HepG2 (cell line): ENCODE measurements around the gene PPP1R1B. TPM values are rescaled to one million over a fixed set of nuclear protein-coding genes. Genes with fewer than 3 reads are reported as not detected.

Experiments used
- ARNTL ChIP-seq: sonication (generic); formaldehyde crosslinking; IDR thresholded peaks from 2 replicates; pipeline ENCODE4 v1.4.0; 2020; ENCODE audit warnings: mild to moderate bottlenecking, missing genetic modification reagents
- ERF ChIP-seq: IDR thresholded peaks from 2 replicates; pipeline ENCODE4 v1.6.1; 2018; ENCODE audit warnings: missing biosample characterization, missing genetic modification reagents
- GATAD1 ChIP-seq: IDR thresholded peaks from 2 replicates; pipeline ENCODE4 v1.6.1; 2016; ENCODE audit warnings: missing genetic modification reagents, missing compliant biosample characterization
- GZF1 ChIP-seq: sonication (generic); formaldehyde crosslinking; IDR thresholded peaks from 2 replicates; pipeline ENCODE4 v1.5.1; 2020; ENCODE audit warnings: mild to moderate bottlenecking, missing genetic modification reagents
- HNRNPLL ChIP-seq: fragments of 200-400 bp; formaldehyde crosslinking; IDR thresholded peaks from 2 replicates; pipeline ENCODE4 v1.6.1; 2017; ENCODE audit warnings: mild to moderate bottlenecking, low read depth, low read length; ENCODE audit not compliant: poor library complexity, severe bottlenecking
- JUND ChIP-seq: sonication (generic); formaldehyde crosslinking; IDR thresholded peaks from 2 replicates; pipeline ENCODE4 v1.8.0; 2022; ENCODE audit warnings: mild to moderate bottlenecking, missing genetic modification reagents
- PPARG ChIP-seq: conservative IDR thresholded peaks from 2 replicates; pipeline ENCODE4 v1.6.1; 2016; ENCODE audit warnings: missing biosample characterization, missing genetic modification reagents
- RARA ChIP-seq: IDR thresholded peaks from 2 replicates; pipeline ENCODE4 v1.6.1; 2016; ENCODE audit warnings: missing genetic modification reagents, missing compliant biosample characterization
- ZC3H13 ChIP-seq: sonication (generic); formaldehyde crosslinking; IDR thresholded peaks from 2 replicates; pipeline ENCODE4 v1.8.1; 2023; ENCODE audit warnings: mild to moderate bottlenecking, missing genetic modification reagents, moderate library complexity
- ZSCAN30 ChIP-seq: sonication (generic); formaldehyde crosslinking; IDR thresholded peaks from 2 replicates; pipeline ENCODE4 v1.5.0; 2020; ENCODE audit warnings: mild to moderate bottlenecking, missing genetic modification reagents
- ZSCAN9 ChIP-seq: IDR thresholded peaks from 2 replicates; pipeline ENCODE4 v1.6.1; 2016; ENCODE audit warnings: borderline replicate concordance
- polyA plus RNA-seq, 8 experiments: library from polyadenylated mRNA; depleted of rRNA in 3 of 8; stranded (reverse) in 7 of 8; unstranded in 1 of 8; fragments of >200 nt; fragmentation: Illumina TruSeq in 4 of 8; extraction: Trizol in 4 of 8; gene quantifications; 2 replicates each; pipeline versions ENCODE4 v1.2.1 to v1.2.3, GENCODE V29; 2011 to 2016; ENCODE audit warnings: low read depth in 4 of 8, missing spikeins in 1 of 8, mixed read lengths in 1 of 8; ENCODE audit not compliant: insufficient read depth in 1 of 8
- total RNA-seq, 5 experiments: library from RNA; depleted of rRNA; stranded (reverse); fragments of >200 nt; fragmentation: Illumina TruSeq; extraction: Trizol; gene quantifications; 2 replicates each; pipeline ENCODE4 v1.2.3, GENCODE V29; 2016; ENCODE audit warnings: low read depth in 1 of 5
- TF ChIP-seq, protein P1 (sequence below): sonication (generic); formaldehyde crosslinking; IDR thresholded peaks from 2 replicates; pipeline ENCODE4 v1.5.0; 2020; ENCODE audit warnings: mild to moderate bottlenecking, missing genetic modification reagents, borderline replicate concordance
- TF ChIP-seq, protein P2 (sequence below): sonication (generic); formaldehyde crosslinking; conservative IDR thresholded peaks from 2 replicates; pipeline ENCODE4 v1.4.0; 2020; ENCODE audit warnings: missing genetic modification reagents
- TF ChIP-seq, protein P3 (sequence below): sonication (generic); formaldehyde crosslinking; IDR thresholded peaks from 2 replicates; pipeline ENCODE4 v1.5.1; 2020; ENCODE audit warnings: mild to moderate bottlenecking, missing genetic modification reagents, moderate library complexity
- TF ChIP-seq, protein P4 (sequence below): IDR thresholded peaks from 2 replicates; pipeline ENCODE4 v1.6.1; 2018; ENCODE audit warnings: missing genetic modification reagents
- TF ChIP-seq, protein P5 (sequence below): IDR thresholded peaks from 2 replicates; pipeline ENCODE4 v1.6.1; 2016; ENCODE audit warnings: missing genetic modification reagents, missing compliant biosample characterization
- TF ChIP-seq, protein P6 (sequence below): sonication (generic); IDR thresholded peaks from 2 replicates; pipeline ENCODE4 v1.6.1; 2016; ENCODE audit warnings: low read depth, borderline replicate concordance

PPP1R1B gene
- total and polyA plus RNA-seq, 2 of the 13 experiments (the other 11 are each of a cell fraction or from before 2014, with no cell fraction given) = 0.08 TPM; not detected in 1

DNA sequence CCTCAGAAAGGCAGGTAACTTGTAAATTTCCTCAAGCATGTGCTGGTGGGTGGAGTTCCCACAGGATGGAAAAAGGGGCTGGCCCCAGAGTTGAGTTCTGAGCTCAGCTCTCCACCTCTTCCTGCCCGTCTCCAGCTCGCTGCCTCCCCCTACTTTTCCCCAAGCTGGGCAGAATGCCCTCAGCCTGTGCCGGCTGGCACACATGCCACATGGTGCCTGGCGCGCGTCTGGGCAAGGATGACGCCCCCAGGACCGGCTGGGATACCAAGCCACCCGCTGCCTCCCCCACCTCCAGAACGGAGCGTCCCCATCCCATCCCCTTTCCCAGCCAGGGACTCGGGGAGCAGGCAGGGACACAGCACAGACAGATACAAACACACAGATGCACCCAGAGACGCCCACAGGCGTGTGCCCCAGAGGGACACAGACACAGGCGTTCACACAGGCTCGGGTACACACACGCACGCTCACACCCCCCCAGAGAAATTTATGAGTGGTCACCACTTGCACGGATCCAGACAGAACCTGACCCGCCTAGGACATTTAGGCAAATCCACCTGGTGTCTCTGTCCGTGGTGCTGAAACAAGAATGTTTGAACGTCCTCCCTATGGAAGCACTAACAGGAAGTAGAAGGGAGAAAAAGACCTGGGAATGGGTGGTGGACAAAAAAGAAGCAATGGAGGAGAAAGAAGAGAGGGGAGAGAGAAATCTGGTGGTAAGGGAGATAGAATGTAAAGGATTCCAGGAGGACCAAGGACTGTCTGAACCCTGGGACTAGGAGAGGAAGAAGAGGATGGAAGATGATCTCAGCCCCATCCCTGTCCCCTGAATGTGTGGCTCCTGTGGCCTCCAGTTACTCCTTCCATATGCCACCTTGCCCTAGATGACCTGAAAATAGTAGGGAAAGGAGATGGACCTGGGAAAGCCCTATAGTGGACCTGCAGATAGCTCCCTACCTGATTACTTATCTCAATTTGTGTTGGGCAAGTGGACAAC lies 34.5 kb upstream of the PPP1R1B start (continued):
- TF ChIP-seq, protein P1, sequence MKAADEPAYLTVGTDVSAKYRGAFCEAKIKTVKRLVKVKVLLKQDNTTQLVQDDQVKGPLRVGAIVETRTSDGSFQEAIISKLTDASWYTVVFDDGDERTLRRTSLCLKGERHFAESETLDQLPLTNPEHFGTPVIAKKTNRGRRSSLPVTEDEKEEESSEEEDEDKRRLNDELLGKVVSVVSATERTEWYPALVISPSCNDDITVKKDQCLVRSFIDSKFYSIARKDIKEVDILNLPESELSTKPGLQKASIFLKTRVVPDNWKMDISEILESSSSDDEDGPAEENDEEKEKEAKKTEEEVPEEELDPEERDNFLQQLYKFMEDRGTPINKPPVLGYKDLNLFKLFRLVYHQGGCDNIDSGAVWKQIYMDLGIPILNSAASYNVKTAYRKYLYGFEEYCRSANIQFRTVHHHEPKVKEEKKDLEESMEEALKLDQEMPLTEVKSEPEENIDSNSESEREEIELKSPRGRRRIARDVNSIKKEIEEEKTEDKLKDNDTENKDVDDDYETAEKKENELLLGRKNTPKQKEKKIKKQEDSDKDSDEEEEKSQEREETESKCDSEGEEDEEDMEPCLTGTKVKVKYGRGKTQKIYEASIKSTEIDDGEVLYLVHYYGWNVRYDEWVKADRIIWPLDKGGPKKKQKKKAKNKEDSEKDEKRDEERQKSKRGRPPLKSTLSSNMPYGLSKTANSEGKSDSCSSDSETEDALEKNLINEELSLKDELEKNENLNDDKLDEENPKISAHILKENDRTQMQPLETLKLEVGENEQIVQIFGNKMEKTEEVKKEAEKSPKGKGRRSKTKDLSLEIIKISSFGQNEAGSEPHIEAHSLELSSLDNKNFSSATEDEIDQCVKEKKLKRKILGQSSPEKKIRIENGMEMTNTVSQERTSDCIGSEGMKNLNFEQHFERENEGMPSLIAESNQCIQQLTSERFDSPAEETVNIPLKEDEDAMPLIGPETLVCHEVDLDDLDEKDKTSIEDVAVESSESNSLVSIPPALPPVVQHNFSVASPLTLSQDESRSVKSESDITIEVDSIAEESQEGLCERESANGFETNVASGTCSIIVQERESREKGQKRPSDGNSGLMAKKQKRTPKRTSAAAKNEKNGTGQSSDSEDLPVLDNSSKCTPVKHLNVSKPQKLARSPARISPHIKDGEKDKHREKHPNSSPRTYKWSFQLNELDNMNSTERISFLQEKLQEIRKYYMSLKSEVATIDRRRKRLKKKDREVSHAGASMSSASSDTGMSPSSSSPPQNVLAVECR (CRISPR knock-in tag) = no peak; the same call in 1 of the 2 replicates
- TF ChIP-seq PPARG = 0 out of 2 replicates have a peak, but pooled peaks have one; percentile 49
- 0 out of 2 replicates have a peak, but pooled peaks have one; percentile 32 for TF ChIP-seq GZF1 (CRISPR knock-in tag)
- TF ChIP-seq, protein P2, sequence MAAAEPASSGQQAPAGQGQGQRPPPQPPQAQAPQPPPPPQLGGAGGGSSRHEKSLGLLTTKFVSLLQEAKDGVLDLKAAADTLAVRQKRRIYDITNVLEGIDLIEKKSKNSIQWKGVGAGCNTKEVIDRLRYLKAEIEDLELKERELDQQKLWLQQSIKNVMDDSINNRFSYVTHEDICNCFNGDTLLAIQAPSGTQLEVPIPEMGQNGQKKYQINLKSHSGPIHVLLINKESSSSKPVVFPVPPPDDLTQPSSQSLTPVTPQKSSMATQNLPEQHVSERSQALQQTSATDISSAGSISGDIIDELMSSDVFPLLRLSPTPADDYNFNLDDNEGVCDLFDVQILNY = peak; percentile 63; the same call in 1 of the 2 replicates
- TF ChIP-seq, protein P3, sequence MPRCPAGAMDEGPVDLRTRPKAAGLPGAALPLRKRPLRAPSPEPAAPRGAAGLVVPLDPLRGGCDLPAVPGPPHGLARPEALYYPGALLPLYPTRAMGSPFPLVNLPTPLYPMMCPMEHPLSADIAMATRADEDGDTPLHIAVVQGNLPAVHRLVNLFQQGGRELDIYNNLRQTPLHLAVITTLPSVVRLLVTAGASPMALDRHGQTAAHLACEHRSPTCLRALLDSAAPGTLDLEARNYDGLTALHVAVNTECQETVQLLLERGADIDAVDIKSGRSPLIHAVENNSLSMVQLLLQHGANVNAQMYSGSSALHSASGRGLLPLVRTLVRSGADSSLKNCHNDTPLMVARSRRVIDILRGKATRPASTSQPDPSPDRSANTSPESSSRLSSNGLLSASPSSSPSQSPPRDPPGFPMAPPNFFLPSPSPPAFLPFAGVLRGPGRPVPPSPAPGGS (CRISPR knock-in tag) = 0 out of 2 replicates have a peak, but pooled peaks have one; percentile 64
- TF ChIP-seq, protein P4, sequence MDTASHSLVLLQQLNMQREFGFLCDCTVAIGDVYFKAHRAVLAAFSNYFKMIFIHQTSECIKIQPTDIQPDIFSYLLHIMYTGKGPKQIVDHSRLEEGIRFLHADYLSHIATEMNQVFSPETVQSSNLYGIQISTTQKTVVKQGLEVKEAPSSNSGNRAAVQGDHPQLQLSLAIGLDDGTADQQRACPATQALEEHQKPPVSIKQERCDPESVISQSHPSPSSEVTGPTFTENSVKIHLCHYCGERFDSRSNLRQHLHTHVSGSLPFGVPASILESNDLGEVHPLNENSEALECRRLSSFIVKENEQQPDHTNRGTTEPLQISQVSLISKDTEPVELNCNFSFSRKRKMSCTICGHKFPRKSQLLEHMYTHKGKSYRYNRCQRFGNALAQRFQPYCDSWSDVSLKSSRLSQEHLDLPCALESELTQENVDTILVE (CRISPR knock-in tag) = peak; percentile 66; the same call in 1 of the 2 replicates
- peak; percentile 26 for TF ChIP-seq HNRNPLL
- 0 out of 2 replicates have a peak, but pooled peaks have one; percentile 22 for TF ChIP-seq JUND (CRISPR knock-in tag)
- TF ChIP-seq, protein P5, sequence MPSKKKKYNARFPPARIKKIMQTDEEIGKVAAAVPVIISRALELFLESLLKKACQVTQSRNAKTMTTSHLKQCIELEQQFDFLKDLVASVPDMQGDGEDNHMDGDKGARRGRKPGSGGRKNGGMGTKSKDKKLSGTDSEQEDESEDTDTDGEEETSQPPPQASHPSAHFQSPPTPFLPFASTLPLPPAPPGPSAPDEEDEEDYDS (CRISPR knock-in tag) = peak; percentile 42; the same call in 1 of the 2 replicates
- peak; percentile 54; the same call in 1 of the 2 replicates for TF ChIP-seq ARNTL
- TF ChIP-seq ZC3H13 (CRISPR knock-in tag) = peak; percentile 27; the same call in 1 of the 2 replicates
- TF ChIP-seq, protein P6, sequence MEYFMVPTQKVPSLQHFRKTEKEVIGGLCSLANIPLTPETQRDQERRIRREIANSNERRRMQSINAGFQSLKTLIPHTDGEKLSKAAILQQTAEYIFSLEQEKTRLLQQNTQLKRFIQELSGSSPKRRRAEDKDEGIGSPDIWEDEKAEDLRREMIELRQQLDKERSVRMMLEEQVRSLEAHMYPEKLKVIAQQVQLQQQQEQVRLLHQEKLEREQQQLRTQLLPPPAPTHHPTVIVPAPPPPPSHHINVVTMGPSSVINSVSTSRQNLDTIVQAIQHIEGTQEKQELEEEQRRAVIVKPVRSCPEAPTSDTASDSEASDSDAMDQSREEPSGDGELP = peak; percentile 51; the same call in 1 of the 2 replicates
- no peak for TF ChIP-seq ZSCAN30
- TF ChIP-seq ZSCAN9 (CRISPR knock-in tag) = peak; percentile 98
- peak; percentile 59 for TF ChIP-seq RARA (CRISPR knock-in tag)
- TF ChIP-seq ERF (CRISPR knock-in tag) = peak; percentile 84
- peak; percentile 65 for TF ChIP-seq GATAD1 (CRISPR knock-in tag)
